K562 (cell line): ENCODE results near the gene AHSP. TPM values are rescaled to one million over a fixed set of nuclear protein-coding genes. Genes with fewer than 3 reads are reported as not detected.

Experiments
- BACH1 ChIP-seq: fragments of 200-800 bp; sonication (Bioruptor generic); IDR thresholded peaks from 2 replicates; pipeline ENCODE4 v1.6.1; 2016; ENCODE audit warnings: missing genetic modification characterization, missing compliant biosample characterization
- BHLHE40 ChIP-seq: IDR thresholded peaks from 2 replicates; pipeline ENCODE4 v1.6.1; 2011; ENCODE audit warnings: low read length, improper control_type of control experiment
- CCAR2 ChIP-seq: fragments of 200-400 bp; formaldehyde crosslinking; IDR thresholded peaks from 2 replicates; pipeline ENCODE4 v1.6.1; 2017; ENCODE audit warnings: mild to moderate bottlenecking, low read depth, low read length
- DMBX1 ChIP-seq: fragments of 250-450 bp; sonication (Bioruptor Pico); IDR thresholded peaks from 2 replicates; pipeline ENCODE4 v1.8.0; 2022; ENCODE audit warnings: inconsistent platforms, mild to moderate bottlenecking, moderate library complexity, borderline replicate concordance
- GABPB2 ChIP-seq: fragments of 250-450 bp; sonication (Bioruptor Pico); conservative IDR thresholded peaks from 2 replicates; pipeline ENCODE4 v1.5.1; 2021; ENCODE audit warnings: mild to moderate bottlenecking
- GTF2A2 ChIP-seq: IDR thresholded peaks from 2 replicates; pipeline ENCODE4 v1.6.1; 2016; ENCODE audit warnings: mild to moderate bottlenecking, missing genetic modification characterization, missing compliant biosample characterization
- JUND ChIP-seq, 2 experiments: IDR thresholded peaks; 2 replicates in 1 of 2; 3 replicates in 1 of 2; pipeline ENCODE4 v1.6.1; 2011; ENCODE audit warnings: borderline replicate concordance in 2 of 2, low read depth in 2 of 2, low read length in 2 of 2, improper control_type of control experiment in 1 of 2, missing biosample characterization in 1 of 2, missing genetic modification characterization in 1 of 2, missing genetic modification reagents in 1 of 2
- KLF6 ChIP-seq: fragments of 250-450 bp; sonication (Bioruptor Pico); IDR thresholded peaks from 2 replicates; pipeline ENCODE4 v1.4.0; 2020; ENCODE audit warnings: mild to moderate bottlenecking, moderate library complexity, borderline replicate concordance
- POLR2B ChIP-seq: fragments of 450-650 bp; IDR thresholded peaks from 2 replicates; pipeline ENCODE4 v1.6.1; 2018; ENCODE audit warnings: low read depth; ENCODE audit not compliant: partially characterized antibody
- POLR2G ChIP-seq: fragments of 200-400 bp; formaldehyde crosslinking; IDR thresholded peaks from 2 replicates; pipeline ENCODE4 v1.6.1; 2017; ENCODE audit warnings: low read depth, mild to moderate bottlenecking, antibody characterized with exemption, low read length, moderate library complexity
- SNIP1 ChIP-seq: fragments of 450-650 bp; IDR thresholded peaks from 2 replicates; pipeline ENCODE4 v1.7.1; 2017; ENCODE audit warnings: low read depth, mild to moderate bottlenecking
- TCF7L2 ChIP-seq: fragments of 150-350 bp; IDR thresholded peaks from 2 replicates; pipeline ENCODE4 v1.6.1; 2016; ENCODE audit warnings: low read depth, mild to moderate bottlenecking, low read length, moderate library complexity
- ZHX1 ChIP-seq: fragments of 150-350 bp; conservative IDR thresholded peaks from 2 replicates; pipeline ENCODE4 v1.6.1; 2014; ENCODE audit warnings: low read length
- ZNF318 ChIP-seq, 2 experiments: fragments of 450-650 bp; IDR thresholded peaks; 2 replicates each; pipeline ENCODE4 v1.6.1; 2016; ENCODE audit warnings: mild to moderate bottlenecking in 2 of 2, borderline replicate concordance in 1 of 2, low read depth in 1 of 2, moderate library complexity in 1 of 2
- ZNF507 ChIP-seq: conservative IDR thresholded peaks from 2 replicates; pipeline ENCODE4 v1.6.1; 2017; ENCODE audit warnings: missing genetic modification characterization, missing compliant biosample characterization
- ZNF764 ChIP-seq: fragments of 250-450 bp; sonication (Bioruptor Pico); IDR thresholded peaks from 2 replicates; pipeline ENCODE4 v1.4.0; 2020; ENCODE audit warnings: low read depth, mild to moderate bottlenecking, moderate library complexity
- ZSCAN32 ChIP-seq: fragments of 450-650 bp; formaldehyde crosslinking; IDR thresholded peaks from 2 replicates; pipeline ENCODE4 v1.4.0; 2020; ENCODE audit warnings: mild to moderate bottlenecking, moderate library complexity
- polyA plus RNA-seq, 8 experiments: library from polyadenylated mRNA; depleted of rRNA in 4 of 8; stranded (reverse) in 5 of 8; unstranded in 3 of 8; fragments of >200 nt; fragmentation: Nextera tagmentation in 2 of 8; fragmentation: Illumina TruSeq in 1 of 8; extraction: Ambion mirVana in 2 of 8; extraction: Trizol in 1 of 8; gene quantifications; 2 replicates each; pipeline versions ENCODE4 v1.2.1 to v1.2.3, GENCODE V29; 2011 to 2014; ENCODE audit warnings: inconsistent platforms in 1 of 8, missing spikeins in 1 of 8
- total RNA-seq, 7 experiments: library from RNA; depleted of rRNA in 6 of 7; stranded (reverse); fragments of >200 nt in 6 of 7; fragmentation: Illumina TruSeq in 2 of 7; extraction: Trizol in 2 of 7; gene quantifications; 2 replicates each; pipeline versions ENCODE4 v1.2.1 to v1.2.3, GENCODE V29; 2011 to 2021; ENCODE audit warnings: low replicate concordance in 1 of 7

The AHSP gene
- total and polyA plus RNA-seq, 9 of the 15 experiments (the other 6 are each of a cell fraction or from before 2014, with no cell fraction given), result 6.6 to 99.1 (median 25.8) TPM

- peak; percentile 58 for TF ChIP-seq JUND (IDR thresholded peaks at IDR 0.05; ENCODE audit: borderline replicate concordance, low read depth, low read length)
- peak; percentile 19; the same call in 1 of the 3 replicates for TF ChIP-seq JUND (tag; IDR thresholded peaks at IDR 0.05; ENCODE audit: borderline replicate concordance, low read depth, low read length)
- TF ChIP-seq BHLHE40, result peak; percentile 20
- TF ChIP-seq POLR2B, result peak; percentile 78
- peak; percentile 99 for TF ChIP-seq POLR2G
- no peak for TF ChIP-seq CCAR2
- TF ChIP-seq KLF6 (CRISPR knock-in tag), result peak; percentile 84
- no peak for TF ChIP-seq SNIP1
- TF ChIP-seq DMBX1 (CRISPR knock-in tag), result no peak
- no peak for TF ChIP-seq BACH1 (tag)
- TF ChIP-seq ZHX1, result no peak
- no peak for TF ChIP-seq TCF7L2
- no peak for TF ChIP-seq ZSCAN32 (CRISPR knock-in tag)
- TF ChIP-seq GTF2A2 (tag), result no peak
- TF ChIP-seq ZNF318 (IDR thresholded peaks at IDR 0.05; ENCODE audit: borderline replicate concordance in 1 of 2, low read depth in 1 of 2), result 0 out of 4 replicates have a peak, but pooled peaks of 1 of the 2 experiments have one; percentile 26
- TF ChIP-seq ZNF764 (CRISPR knock-in tag), result no peak
- TF ChIP-seq ZNF507 (tag), result no peak
- TF ChIP-seq GABPB2 (CRISPR knock-in tag), result no peak
Measured at GRCh38 chr16:31507929-31508705, 19.6 kb upstream of the AHSP start, which contains the start of gene RUSF1 (continued).
